ENCODE measurements around the gene AMD1.
A peak's percentile ranks its signal among the peaks of the same experiment; 100 is the strongest.

AMD1 gene

DNA sequence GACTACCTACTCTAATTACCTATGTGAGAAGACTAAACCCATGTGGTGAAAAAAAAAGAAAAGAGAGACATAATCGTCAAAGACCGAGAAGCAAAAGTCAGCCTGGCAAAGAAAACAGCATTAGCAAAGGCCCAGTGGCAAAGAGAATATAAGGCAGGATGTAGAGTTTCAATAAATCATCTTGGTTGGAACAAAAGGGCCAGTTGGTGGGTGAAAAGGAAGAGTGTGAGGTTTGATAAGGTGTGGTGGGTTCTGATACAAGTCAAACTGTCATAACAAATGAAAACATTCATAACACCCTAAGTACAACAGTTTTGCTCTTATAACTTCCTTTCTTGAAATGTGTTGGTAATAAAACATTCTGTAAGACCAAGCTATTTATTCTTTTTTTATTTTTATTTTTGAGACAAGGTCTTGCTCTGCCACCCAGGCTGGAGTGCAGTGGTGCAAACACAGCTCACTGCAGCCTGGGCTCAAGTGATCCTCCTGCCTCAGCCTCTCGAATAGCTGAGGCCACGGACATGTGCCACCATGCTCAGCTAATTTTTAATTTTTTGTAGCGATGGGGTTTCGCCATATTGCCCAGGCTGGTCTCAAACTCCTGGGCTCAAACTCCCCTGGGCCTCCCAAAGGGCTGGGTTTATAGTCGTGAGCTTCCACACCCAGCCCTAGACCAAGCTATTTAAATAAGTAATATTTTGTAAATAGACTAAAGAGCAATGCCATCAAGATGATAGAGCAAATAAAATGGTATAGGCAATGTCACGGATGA lies 65.0 kb downstream of the AMD1 start:
- DNase-seq: no peak

DNA sequence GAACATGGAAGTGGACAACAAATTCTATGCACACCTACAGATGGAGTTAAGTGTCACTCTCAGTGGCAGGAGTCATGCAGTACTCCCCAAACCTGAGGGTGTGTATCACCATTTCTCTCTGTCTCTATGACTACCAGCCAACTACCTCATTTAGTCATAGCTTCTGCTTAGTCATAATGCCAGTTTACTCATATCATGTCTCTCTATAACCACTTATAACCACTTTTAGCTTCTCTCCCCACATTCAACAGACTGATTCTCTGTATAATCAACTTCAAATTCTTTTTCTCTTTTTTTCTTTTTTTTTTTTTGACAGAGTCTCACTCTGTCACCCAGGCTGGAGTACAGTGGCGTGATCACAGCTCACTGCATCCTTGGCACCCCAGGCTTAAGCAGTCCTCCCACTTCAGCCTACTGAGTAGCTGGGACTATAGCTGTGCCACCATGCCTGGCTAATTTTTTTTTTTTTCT lies 70.1 kb downstream of the AMD1 start:
- peak; percentile 64 for DNase-seq

All from amniotic stem cell (primary cell).